Measurements from ENCODE around the gene TMEM232. TPM values are rescaled to one million over a fixed set of nuclear protein-coding genes. Genes with fewer than 3 reads are reported as not detected.

Gene TMEM232
- total and polyA plus RNA-seq, 2 donors (not counting 3 experiments of a cell fraction or from before 2014, with no cell fraction given), result 0.17 to 0.38 TPM

GRCh38 chr5:110644357-110644756, 82.1 kb downstream of the TMEM232 start:
- no peak overlapping the region for H2AFZ ChIP-seq (ENCODE audit: low read depth, low read length)
- BruUV-seq (replicated peaks), result no TSS peak
- CTCF ChIA-PET, result interaction anchor here (1.2 kb wide), 1 partner anchor 19 kb away, joined by 3 read pairs; no protein-coding TSS in a partner anchor
- H3K27ac ChIP-seq (ENCODE audit: insufficient read depth, low read depth, low read length), result no peak overlapping the region
- dilution Hi-C loops (cut with MboI; ENCODE audit: extremely low pct_ligation_motif_present, low sequenced_read_pairs) (no loop called here), intact Hi-C loops (cut with micrococcal nuclease) (no loop called here)
- no peaks in the 10 kb centered on the region for H4K20me1 ChIP-seq (replicated peaks; ENCODE audit: control insufficient read depth, extremely low read depth, insufficient read depth, low read length)
- DNase-seq (ENCODE audit: low read depth, low spot score) (no peak), FAIRE-seq (no peak)
- H3K79me2 ChIP-seq (ENCODE audit: control insufficient read depth, insufficient read depth, low read length), result no peaks in the 10 kb centered on the region
- H3K36me3 ChIP-seq (ENCODE audit: control insufficient read depth in 2 of 2, extremely low read depth in 1 of 2, insufficient read depth in 2 of 2, low read length in 2 of 2), result no peaks in the 10 kb centered on the region
- H3K9me3 ChIP-seq (replicated peaks; ENCODE audit: control insufficient read depth, insufficient read depth, low read length), result no peaks in the 10 kb centered on the region
- H3K4me2 ChIP-seq (ENCODE audit: insufficient read depth, low read length), result no peak overlapping the region
- no peaks in the 10 kb centered on the region for H3K9me1 ChIP-seq (replicated peaks; ENCODE audit: control insufficient read depth, extremely low read depth, insufficient read depth, low read length)
- H3K4me1 ChIP-seq (ENCODE audit: control insufficient read depth, extremely low read depth, insufficient read depth, low read length), result no peaks in the 10 kb centered on the region
- H3K4me3 ChIP-seq (replicated peaks in 1 of 3; ENCODE audit: insufficient read depth in 1 of 3, low read depth in 1 of 3, low read length in 3 of 3), result no peak overlapping the region
- TF ChIP-seq POLR2A (IDR thresholded peaks at IDR 0.05; ENCODE audit: low read depth, low read length) (no peak), MAX (IDR thresholded peaks at IDR 0.05; ENCODE audit: insufficient read depth, insufficient read length) (no peak), POLR2AphosphoS5 (IDR thresholded peaks at IDR 0.05; ENCODE audit: insufficient read depth, low read depth, low read length) (no peak), CTCF (IDR thresholded peaks at IDR 0.05; ENCODE audit: extremely low read depth in 1 of 2, insufficient read depth in 1 of 2, low read depth in 1 of 2, low read length in 2 of 2) (no peak), EZH2 (IDR thresholded peaks at IDR 0.05; ENCODE audit: borderline replicate concordance, low read depth, low read length, severe bottlenecking) (no peak), MYC (IDR thresholded peaks at IDR 0.05; ENCODE audit: low read depth, low read length) (no peak), FOS (IDR thresholded peaks at IDR 0.05; ENCODE audit: borderline replicate concordance, insufficient read depth, low read length) (no peak), GATA2 (IDR thresholded peaks at IDR 0.05; ENCODE audit: insufficient read depth, insufficient read length, low read depth, low read length) (no peak), JUN (IDR thresholded peaks at IDR 0.05; ENCODE audit: borderline replicate concordance, insufficient read depth, insufficient read length, low read depth) (no peak)
- H3K27me3 ChIP-seq (ENCODE audit: control insufficient read depth in 2 of 2, insufficient read depth in 2 of 2, low read length in 2 of 2), result no peaks in the 10 kb centered on the region
- no peak overlapping the region for H3K9ac ChIP-seq (replicated peaks; ENCODE audit: extremely low read depth, insufficient read depth, low read length)
- POLR2A ChIA-PET, result no interaction called here
